HepG2 (cell line): ENCODE measurements around the gene FBXO11. TPM values are rescaled to one million over a fixed set of nuclear protein-coding genes. Genes with fewer than 3 reads are reported as not detected.
A peak's percentile ranks its signal among the peaks of the same experiment; 100 is the strongest.

Source experiments
- ATAD3A ChIP-seq: sonication (generic); formaldehyde crosslinking; IDR thresholded peaks from 2 replicates; pipeline ENCODE4 v1.4.0; 2020; ENCODE audit warnings: missing genetic modification reagents
- CEBPB ChIP-seq: IDR thresholded peaks from 2 replicates; pipeline ENCODE4 v1.6.1; 2011; ENCODE audit warnings: low read depth, low read length, improper control_type of control experiment, borderline replicate concordance
- CREB1 ChIP-seq, 2 experiments: fragments of 450-650 bp in 1 of 2; IDR thresholded peaks; 2 replicates each; pipeline ENCODE4 v1.6.1; 2016 to 2017; ENCODE audit warnings: control low read depth in 1 of 2, mild to moderate bottlenecking in 1 of 2, missing compliant biosample characterization in 1 of 2, missing genetic modification characterization in 1 of 2
- DMTF1 ChIP-seq: sonication (generic); formaldehyde crosslinking; IDR thresholded peaks from 2 replicates; pipeline ENCODE4 v1.4.0; 2020; ENCODE audit warnings: mild to moderate bottlenecking, missing genetic modification reagents
- FIP1L1 ChIP-seq: fragments of 200-400 bp; formaldehyde crosslinking; IDR thresholded peaks from 2 replicates; pipeline ENCODE4 v1.6.1; 2018; ENCODE audit warnings: low read depth, mild to moderate bottlenecking, low read length, moderate library complexity, borderline replicate concordance; ENCODE audit not compliant: insufficient read depth
- GLI4 ChIP-seq: sonication (generic); formaldehyde crosslinking; IDR thresholded peaks from 2 replicates; pipeline ENCODE4 v1.5.1; 2020; ENCODE audit warnings: missing genetic modification reagents, mild to moderate bottlenecking, moderate library complexity, borderline replicate concordance
- HMGXB3 ChIP-seq: sonication (generic); formaldehyde crosslinking; IDR thresholded peaks from 2 replicates; pipeline ENCODE4 v1.4.0; 2020; ENCODE audit warnings: missing genetic modification reagents, borderline replicate concordance
- HNRNPUL1 ChIP-seq: fragments of 200-400 bp; formaldehyde crosslinking; IDR thresholded peaks from 2 replicates; pipeline ENCODE4 v1.6.1; 2017; ENCODE audit warnings: low read depth, mild to moderate bottlenecking, low read length, moderate library complexity
- MXD3 ChIP-seq: IDR thresholded peaks from 2 replicates; pipeline ENCODE4 v1.6.1; 2016; ENCODE audit warnings: mild to moderate bottlenecking, missing biosample characterization, missing genetic modification reagents
- NPAS2 ChIP-seq: sonication (generic); formaldehyde crosslinking; IDR thresholded peaks from 2 replicates; pipeline ENCODE4 v1.8.0; 2022; ENCODE audit warnings: mild to moderate bottlenecking, missing genetic modification reagents, borderline replicate concordance
- SNAPC5 ChIP-seq: sonication (generic); formaldehyde crosslinking; IDR thresholded peaks from 2 replicates; pipeline ENCODE4 v1.8.1; 2023; ENCODE audit warnings: mild to moderate bottlenecking, missing genetic modification reagents, borderline replicate concordance
- TGIF2 ChIP-seq: IDR thresholded peaks from 2 replicates; pipeline ENCODE4 v1.6.1; 2016; ENCODE audit warnings: control low read depth, missing compliant biosample characterization
- TSC22D2 ChIP-seq: sonication (generic); formaldehyde crosslinking; IDR thresholded peaks from 2 replicates; pipeline ENCODE4 v1.5.1; 2020; ENCODE audit warnings: missing genetic modification reagents, mild to moderate bottlenecking, borderline replicate concordance
- ZBTB2 ChIP-seq: sonication (generic); formaldehyde crosslinking; IDR thresholded peaks from 2 replicates; pipeline ENCODE4 v1.8.0; 2022; ENCODE audit warnings: low read depth, missing genetic modification reagents
- ZC3H13 ChIP-seq: sonication (generic); formaldehyde crosslinking; IDR thresholded peaks from 2 replicates; pipeline ENCODE4 v1.8.1; 2023; ENCODE audit warnings: mild to moderate bottlenecking, missing genetic modification reagents, moderate library complexity
- ZNF382 ChIP-seq: sonication (generic); formaldehyde crosslinking; IDR thresholded peaks from 2 replicates; pipeline ENCODE4 v1.5.0; 2020; ENCODE audit warnings: missing genetic modification reagents, mild to moderate bottlenecking, borderline replicate concordance
- ZNF891 ChIP-seq: sonication (generic); formaldehyde crosslinking; IDR thresholded peaks from 2 replicates; pipeline ENCODE4 v1.5.0; 2020; ENCODE audit warnings: mild to moderate bottlenecking, missing genetic modification reagents
- polyA plus RNA-seq, 8 experiments: library from polyadenylated mRNA; depleted of rRNA in 3 of 8; stranded (reverse) in 7 of 8; unstranded in 1 of 8; fragments of >200 nt; fragmentation: Illumina TruSeq in 4 of 8; extraction: Trizol in 4 of 8; gene quantifications; 2 replicates each; pipeline versions ENCODE4 v1.2.1 to v1.2.3, GENCODE V29; 2011 to 2016; ENCODE audit warnings: low read depth in 4 of 8, missing spikeins in 1 of 8, mixed read lengths in 1 of 8; ENCODE audit not compliant: insufficient read depth in 1 of 8
- total RNA-seq, 5 experiments: library from RNA; depleted of rRNA; stranded (reverse); fragments of >200 nt; fragmentation: Illumina TruSeq; extraction: Trizol; gene quantifications; 2 replicates each; pipeline ENCODE4 v1.2.3, GENCODE V29; 2016; ENCODE audit warnings: low read depth in 1 of 5

The FBXO11 gene
- total and polyA plus RNA-seq, 2 of the 13 experiments (the other 11 are each of a cell fraction or from before 2014, with no cell fraction given): 27.9 to 47.6 TPM

GRCh38 chr2:47782671-47783485 is 123.4 kb downstream of the FBXO11 start, which contains the start of gene MSH6 (continued):
- TF ChIP-seq GLI4 (peak; percentile 73; the same call in 1 of the 2 replicates), ZNF891 (CRISPR knock-in tag) (peak; percentile 64), ZNF382 (CRISPR knock-in tag) (no peak), DMTF1 (CRISPR knock-in tag) (no peak), ATAD3A (peak; percentile 91), CEBPB (no peak), FIP1L1 (no peak), ZBTB2 (CRISPR knock-in tag) (peak; percentile 72; the same call in 1 of the 2 replicates), CREB1 (IDR thresholded peaks at IDR 0.05) (peak; percentile 22; the same call in 1 of the 2 replicates), CREB1 (CRISPR knock-in tag; IDR thresholded peaks at IDR 0.05) (no peak; the same call in 1 of the 2 replicates), TGIF2 (CRISPR knock-in tag) (peak; percentile 85), SNAPC5 (peak; percentile 93; the same call in 1 of the 2 replicates), ZC3H13 (CRISPR knock-in tag) (peak; percentile 97), TSC22D2 (no peak), MXD3 (CRISPR knock-in tag) (peak; percentile 97), NPAS2 (0 out of 2 replicates have a peak, but pooled peaks have one; percentile 49), HMGXB3 (CRISPR knock-in tag) (no peak; the same call in 1 of the 2 replicates), HNRNPUL1 (no peak)
